Measurements from ENCODE around the gene HEMGN.

- peak; percentile 73 to 96 (median 83) for TF ChIP-seq CTCF (IDR thresholded peaks at IDR 0.05)
- TF ChIP-seq POLR2A (IDR thresholded peaks at IDR 0.05): no peak
Measured at GRCh38 chr9:97923529-97924108, 14.4 kb downstream of the HEMGN start.
